Upper lobe of right lung (tissue), 1 donor: ENCODE results near the gene PLTP. TPM values are rescaled to one million over a fixed set of nuclear protein-coding genes. Genes with fewer than 3 reads are reported as not detected.

Experiments
- ATAC-seq: fragments of 200-7000 bp; cut with Tn5 transposase; one replicate; pipeline ENCODE4 v1.9.1; 2020; ENCODE audit warnings: mild to moderate bottlenecking, moderate library complexity
- DNase-seq: peaks from one replicate; pipeline ENCODE4 v3.0.0-alpha.2; 2020
- H3K27ac ChIP-seq: fragments of 200-600 bp; one replicate; pipeline ENCODE4 v1.8.0; 2022
- H3K27me3 ChIP-seq: fragments of 200-600 bp; one replicate; pipeline ENCODE4 v1.8.0; 2022; ENCODE audit warnings: mild to moderate bottlenecking
- H3K36me3 ChIP-seq: fragments of 200-600 bp; one replicate; pipeline ENCODE4 v1.8.0; 2022
- H3K4me1 ChIP-seq: fragments of 200-600 bp; one replicate; pipeline ENCODE4 v1.8.0; 2022
- H3K4me3 ChIP-seq: fragments of 200-600 bp; one replicate; pipeline ENCODE4 v1.8.0; 2022; ENCODE audit warnings: mild to moderate bottlenecking
- H3K9me3 ChIP-seq: fragments of 200-600 bp; one replicate; pipeline ENCODE4 v1.8.0; 2022
- CTCF ChIP-seq: fragments of 200-600 bp; IDR thresholded peaks from one replicate; pipeline ENCODE4 v1.8.0; 2022; ENCODE audit warnings: antibody characterized with exemption
- intact Hi-C: fragments of 100-400 bp; cut with DNase I; formaldehyde crosslinking; loops from one replicate; pipeline ENCODE4 v1.11.0; 2022
- total RNA-seq: library from RNA; stranded (reverse); fragmentation: NEBNext Ultra II Directional; extraction: Animal tissue kit (Norgen Biotek cat#: 25700); gene quantifications from one replicate; pipeline ENCODE4 v1.2.1, GENCODE V29; 2021
- donor health status: DM: no; HTN: yes; CAD: no; lungs with severe emphysema.

The PLTP gene
- total RNA-seq, 1 donor from 2014 or later, result 65.9 TPM

- intact Hi-C loops, result no loop called here
- H3K27me3 ChIP-seq, result no peaks in the 10 kb centered on the region
- H3K36me3 ChIP-seq, result peaks cover 100% of the 10 kb centered on the region
- no peak overlapping the region for H3K4me3 ChIP-seq
- H3K9me3 ChIP-seq, result no peaks in the 10 kb centered on the region
- no peaks in the 10 kb centered on the region for H3K4me1 ChIP-seq
- no peak for TF ChIP-seq CTCF
- ATAC-seq (no peak), DNase-seq (no peak)
- H3K27ac ChIP-seq, result no peak overlapping the region
Observed at GRCh38 chr20:45944965-45945677, 33.2 kb upstream of the PLTP start.

- no peak for TF ChIP-seq CTCF
- H3K4me1 ChIP-seq, result no peaks in the 10 kb centered on the region
- ATAC-seq, result no peak
- no peak overlapping the region for H3K27ac ChIP-seq
- peaks cover 100% of the 10 kb centered on the region for H3K36me3 ChIP-seq
- no peaks in the 10 kb centered on the region for H3K27me3 ChIP-seq
- intact Hi-C loops, result no loop called here
- no peaks in the 10 kb centered on the region for H3K9me3 ChIP-seq
- DNase-seq, result no peak
- no peak overlapping the region for H3K4me3 ChIP-seq
Observed at GRCh38 chr20:45944151-45944964, 32.4 kb upstream of the PLTP start.

- ATAC-seq (no peak), DNase-seq (no peak)
- Histone ChIP-seq H3K36me3 (peaks cover 100% of the 10 kb centered on the region), H3K4me3 (no peak overlapping the region), H3K4me1 (no peaks in the 10 kb centered on the region), H3K9me3 (no peaks in the 10 kb centered on the region), H3K27ac (no peak overlapping the region), H3K27me3 (no peaks in the 10 kb centered on the region)
- intact Hi-C loops, result no loop called here
- no peak for TF ChIP-seq CTCF
Observed at GRCh38 chr20:45943613-45944012, 31.7 kb upstream of the PLTP start.

- Histone ChIP-seq H3K27ac (no peak overlapping the region), H3K4me1 (peaks cover 9% of the 10 kb centered on the region), H3K27me3 (no peaks in the 10 kb centered on the region), H3K36me3 (peaks cover 84% of the 10 kb centered on the region), H3K4me3 (no peak overlapping the region), H3K9me3 (no peaks in the 10 kb centered on the region)
- no peak for DNase-seq
- TF ChIP-seq CTCF, result no peak
- intact Hi-C loops, result no loop called here
- no peak for ATAC-seq
Observed at GRCh38 chr20:45940469-45940868, 28.5 kb upstream of the PLTP start.

GRCh38 chr20:45940053-45940452 lies 28.1 kb upstream of the PLTP start:
- TF ChIP-seq CTCF, result no peak
- no peaks in the 10 kb centered on the region for H3K27me3 ChIP-seq
- H3K27ac ChIP-seq, result no peak overlapping the region
- H3K36me3 ChIP-seq, result peaks cover 80% of the 10 kb centered on the region
- H3K4me1 ChIP-seq, result peaks cover 9% of the 10 kb centered on the region
- intact Hi-C loops, result no loop called here
- no peaks in the 10 kb centered on the region for H3K9me3 ChIP-seq
- no peak for ATAC-seq
- H3K4me3 ChIP-seq, result no peak overlapping the region
- DNase-seq, result no peak
